A673 (cell line): ENCODE measurements around the gene LINGO3. TPM values are rescaled to one million over a fixed set of nuclear protein-coding genes. Genes with fewer than 3 reads are reported as not detected.

Experiments used
- BruUV-seq: library from RNA; stranded (reverse); fragments of 400-500 nt; replicated peaks from 2 replicates; lab custom pipeline; 2021; lab: Mats Ljungman, UMichigan
- CTCF ChIA-PET: fragments of 300-600 bp; sonication (Branson Sonifier 250); formaldehyde crosslinking; loops from one replicate; lab custom pipeline; 2022; ENCODE audit warnings: antibody characterized with exemption; lab: Charles Lee
- POLR2A ChIA-PET: fragments of 300-600 bp; sonication (Branson Sonifier 250); formaldehyde crosslinking; loops from one replicate; lab custom pipeline; 2022; ENCODE audit warnings: antibody characterized with exemption; ENCODE audit not compliant: low non-redundant PET; lab: Charles Lee
- DNase-seq: peaks from one replicate; pipeline ENCODE4 v3.0.0-alpha.2; 2015; ENCODE audit warnings: low spot score
- H3K27ac ChIP-seq: fragments of 200-600 bp; sonication (generic); 2 replicates; pipeline ENCODE4 v1.5.1; 2016; ENCODE audit warnings: mixed run types, low read depth, mild to moderate bottlenecking, mixed read lengths, antibody characterized with exemption, low read length; ENCODE audit not compliant: poor library complexity, severe bottlenecking
- H3K27me3 ChIP-seq: fragments of 200-600 bp; sonication (generic); replicated peaks from 2 replicates; pipeline ENCODE4 v1.6.1; 2017; ENCODE audit warnings: mixed run types, low read depth, mild to moderate bottlenecking, mixed read lengths, antibody characterized with exemption, low read length; ENCODE audit not compliant: insufficient read depth, poor library complexity
- H3K36me3 ChIP-seq: fragments of 200-600 bp; sonication (generic); 2 replicates; pipeline ENCODE4 v1.6.1; 2016; ENCODE audit warnings: mixed run types, mild to moderate bottlenecking, mixed read lengths, antibody characterized with exemption, low read length; ENCODE audit not compliant: insufficient read depth, poor library complexity, severe bottlenecking
- H3K4me1 ChIP-seq: fragments of 200-600 bp; sonication (generic); 2 replicates; pipeline ENCODE4 v1.6.1; 2017; ENCODE audit warnings: mixed run types, mild to moderate bottlenecking, mixed read lengths, antibody characterized with exemption, low read length; ENCODE audit not compliant: insufficient read depth, poor library complexity, severe bottlenecking
- H3K4me3 ChIP-seq: fragments of 200-600 bp; sonication (generic); 2 replicates; pipeline ENCODE4 v1.5.1; 2016; ENCODE audit warnings: low read depth, mixed run types, mild to moderate bottlenecking, mixed read lengths, low read length; ENCODE audit not compliant: poor library complexity, severe bottlenecking
- H3K9me3 ChIP-seq: fragments of 200-600 bp; sonication (generic); 2 replicates; pipeline ENCODE4 v1.6.1; 2016; ENCODE audit warnings: mixed run types, low read depth, mild to moderate bottlenecking, mixed read lengths, antibody characterized with exemption, low read length; ENCODE audit not compliant: poor library complexity, severe bottlenecking
- CTCF ChIP-seq: fragments of 300-800, 200-600 bp; sonication (generic); conservative IDR thresholded peaks from 2 replicates; pipeline ENCODE4 v1.5.1; 2017; ENCODE audit warnings: low read depth, mild to moderate bottlenecking, antibody characterized with exemption, low read length, moderate library complexity, mixed read lengths
- EZH2 ChIP-seq: fragments of 200-600 bp; sonication (generic); IDR thresholded peaks from 2 replicates; pipeline ENCODE4 v1.6.1; 2017; ENCODE audit warnings: borderline replicate concordance, low read depth, mild to moderate bottlenecking, mixed read lengths, antibody characterized with exemption, low read length; ENCODE audit not compliant: poor library complexity, severe bottlenecking
- intact Hi-C: fragments of 100-400 bp; cut with micrococcal nuclease; formaldehyde crosslinking; loops from one replicate; pipeline ENCODE4 v1.10.0; 2022; ENCODE audit not compliant: unreplicated experiment
- total RNA-seq: library from RNA; stranded (reverse); gene quantifications from 2 replicates; pipeline ENCODE4 v1.2.3, GENCODE V29; 2021

Gene LINGO3
- total RNA-seq, 1 experiment from 2014 or later: not detected

GRCh38 chr19:2273356-2274184 is 34.4 kb downstream of the LINGO3 start:
- intact Hi-C loops: loop anchor here (2.0 to 5.0 kb wide), 2 partner anchors 37 to 116 kb away; partner anchors contain the start of genes PLEKHJ1 and SF3A2
- H3K36me3 ChIP-seq: peaks cover 49% of the 10 kb centered on the region
- ChIA-PET POLR2A (no interaction called here), CTCF (no interaction called here)
- H3K4me3 ChIP-seq: peak overlapping the region; percentile 100
- peak overlapping the region; percentile 47 for H3K27ac ChIP-seq
- H3K27me3 ChIP-seq: no peaks in the 10 kb centered on the region
- no TSS peak for BruUV-seq
- TF ChIP-seq EZH2 (no peak), CTCF (peak; percentile 98)
- peak; percentile 93 for DNase-seq
- no peaks in the 10 kb centered on the region for H3K9me3 ChIP-seq
- peaks cover 21% of the 10 kb centered on the region for H3K4me1 ChIP-seq

- Histone ChIP-seq H3K36me3 (peaks cover 49% of the 10 kb centered on the region), H3K9me3 (no peaks in the 10 kb centered on the region), H3K4me1 (peaks cover 28% of the 10 kb centered on the region), H3K27me3 (no peaks in the 10 kb centered on the region), H3K27ac (peak overlapping the region; percentile 99), H3K4me3 (peak overlapping the region; percentile 100)
- intact Hi-C loops: loop anchor here (2.0 to 5.0 kb wide), 2 partner anchors 35 to 114 kb away; partner anchors contain the start of genes PLEKHJ1 and SF3A2
- DNase-seq: peak; percentile 58
- BruUV-seq: no TSS peak
- TF ChIP-seq CTCF (no peak), EZH2 (no peak)
- POLR2A ChIA-PET: no interaction called here
- CTCF ChIA-PET: no interaction called here
These were observed 36.5 kb downstream of the LINGO3 start for GRCh38 chr19:2271234-2272103.
